HG02763 (cell line): ENCODE measurements around the gene FAM163A.

ENCODE experiments used
- ATAC-seq: cut with Tn5 transposase; IDR thresholded peaks from one replicate; pipeline ENCODE4 v1.9.1; 2021; ENCODE audit warnings: mild to moderate bottlenecking, moderate library complexity; ENCODE audit not compliant: unreplicated experiment

FAM163A gene

DNA sequence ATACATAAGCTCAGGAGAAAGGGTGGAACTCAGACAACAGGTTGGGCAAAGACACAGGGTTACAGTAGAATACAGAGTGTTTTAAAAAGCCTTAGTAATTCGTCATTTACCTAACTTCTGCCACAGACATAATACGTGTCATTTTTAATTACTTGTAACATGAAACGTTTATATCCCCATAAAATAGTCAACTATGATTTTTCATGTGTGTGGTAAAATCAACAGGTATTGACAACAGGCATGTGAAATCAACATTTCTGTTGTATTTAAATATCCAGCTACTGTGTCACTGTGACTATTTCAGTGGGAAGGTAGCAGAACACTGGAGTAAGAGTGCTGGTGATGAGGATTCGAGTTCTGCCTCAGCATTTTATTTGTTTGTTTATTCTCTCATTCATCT lies 5.7 kb downstream of the FAM163A start:
- ATAC-seq, result no peak

DNA sequence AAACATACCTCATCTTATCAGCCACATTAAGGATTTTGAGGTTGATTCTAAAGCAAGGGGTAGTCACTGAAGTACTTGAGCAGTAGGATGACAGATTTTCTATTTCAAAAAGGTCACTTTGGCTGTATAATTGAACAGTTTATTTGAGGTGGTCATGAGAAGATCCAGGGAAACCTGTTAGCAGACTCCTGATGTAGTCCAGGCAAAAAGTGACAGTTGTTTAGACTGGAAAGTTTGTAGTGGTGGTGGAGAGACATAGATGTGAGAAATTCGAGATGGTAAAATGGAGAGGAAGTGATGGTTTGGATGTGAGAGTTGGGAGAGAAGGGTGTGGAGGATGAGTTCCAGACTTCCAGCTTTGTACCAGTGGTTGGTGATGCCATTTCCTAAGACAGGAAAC lies 7.5 kb downstream of the FAM163A start:
- no peak for ATAC-seq

GRCh38 chr1:179753061-179753460 lies 10.0 kb downstream of the FAM163A start:
- ATAC-seq, result no peak

- ATAC-seq, result no peak
Observed at GRCh38 chr1:179754041-179754624, 11.0 kb downstream of the FAM163A start.

GRCh38 chr1:179757933-179758332 lies 14.8 kb downstream of the FAM163A start:
- ATAC-seq, result no peak

DNA sequence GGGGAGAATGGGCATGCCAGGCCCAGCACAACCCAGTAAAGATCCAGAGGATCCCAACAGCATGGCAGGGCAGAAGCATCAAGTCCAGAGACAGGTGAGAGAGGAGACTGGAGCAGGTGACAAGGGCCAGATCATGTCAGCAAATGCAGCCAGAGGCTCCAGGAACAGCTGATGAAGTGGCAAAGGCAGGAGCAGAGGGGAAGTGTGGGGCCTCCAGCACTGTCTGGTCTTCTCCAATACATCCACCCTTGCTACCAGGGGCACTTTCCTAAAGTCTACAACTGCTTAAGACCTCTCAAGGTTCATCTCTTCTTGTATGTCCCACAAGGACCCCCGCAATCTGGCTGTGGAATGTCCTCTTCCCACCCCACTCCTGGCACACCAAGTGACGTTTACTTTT lies 17.4 kb downstream of the FAM163A start:
- ATAC-seq, result no peak

DNA sequence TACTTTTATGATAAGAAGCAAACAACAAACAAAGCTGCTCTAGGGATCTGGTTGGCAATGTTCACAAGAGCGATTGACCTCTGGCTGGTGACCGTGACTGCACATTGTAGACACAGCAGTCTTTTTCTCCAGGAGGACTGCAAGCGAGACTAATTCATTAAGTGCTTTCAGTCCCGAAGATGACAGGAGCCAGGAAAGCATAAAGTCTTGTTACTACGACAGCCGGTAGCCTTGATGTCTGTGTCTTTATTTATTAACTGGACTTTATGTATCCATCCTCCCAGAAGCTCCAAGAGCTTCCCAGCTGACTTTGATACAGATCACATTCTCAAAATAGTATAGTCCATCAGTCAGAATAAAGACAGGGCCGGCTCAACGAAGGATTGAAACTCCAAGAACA lies 18.2 kb downstream of the FAM163A start:
- no peak for ATAC-seq

DNA sequence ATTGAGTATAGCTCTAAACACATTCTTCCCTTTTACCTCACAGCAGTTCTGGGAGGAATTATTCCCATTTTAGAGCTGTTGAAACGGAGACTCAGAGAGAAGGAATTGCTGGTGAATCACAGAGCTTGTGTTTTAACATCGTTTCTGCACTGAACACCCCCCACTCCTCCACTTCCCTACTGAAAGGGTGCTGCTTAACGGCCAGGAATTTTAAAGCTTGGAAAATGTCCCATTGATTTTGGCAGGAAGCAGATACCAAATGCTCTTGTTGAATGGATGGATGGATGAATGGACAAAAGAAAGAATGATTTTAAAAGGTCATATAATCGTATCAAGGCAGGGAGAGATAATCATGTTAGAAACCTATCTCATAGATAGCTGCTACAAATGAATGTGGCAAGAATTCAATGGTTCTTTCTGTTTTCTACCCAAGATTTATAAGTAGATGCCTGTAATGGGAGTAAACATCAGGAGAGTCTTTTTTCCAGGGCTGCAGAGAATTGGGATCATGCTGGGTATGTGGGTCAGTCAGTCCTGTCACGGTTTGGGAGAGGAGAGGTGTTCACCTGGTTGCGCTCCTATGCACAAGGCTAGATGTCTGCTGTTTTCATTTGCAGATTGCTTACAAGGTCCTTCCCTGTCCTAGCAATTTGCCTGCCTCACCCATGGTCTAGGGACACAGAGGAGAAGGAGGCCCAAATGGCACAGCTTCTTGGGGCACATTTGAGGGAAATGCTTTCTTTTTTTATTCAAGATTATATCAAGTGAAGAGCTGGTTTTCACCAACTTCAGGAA lies 19.0 kb downstream of the FAM163A start:
- ATAC-seq, result no peak

GRCh38 chr1:179767177-179767581 lies 24.1 kb downstream of the FAM163A start:
- no peak for ATAC-seq

- no peak for ATAC-seq
Observed at GRCh38 chr1:179767996-179768395, 24.9 kb downstream of the FAM163A start.

GRCh38 chr1:179770887-179771502 lies 27.9 kb downstream of the FAM163A start:
- no peak for ATAC-seq

- ATAC-seq, result no peak
Observed at GRCh38 chr1:179773264-179773663, 30.2 kb downstream of the FAM163A start.

DNA sequence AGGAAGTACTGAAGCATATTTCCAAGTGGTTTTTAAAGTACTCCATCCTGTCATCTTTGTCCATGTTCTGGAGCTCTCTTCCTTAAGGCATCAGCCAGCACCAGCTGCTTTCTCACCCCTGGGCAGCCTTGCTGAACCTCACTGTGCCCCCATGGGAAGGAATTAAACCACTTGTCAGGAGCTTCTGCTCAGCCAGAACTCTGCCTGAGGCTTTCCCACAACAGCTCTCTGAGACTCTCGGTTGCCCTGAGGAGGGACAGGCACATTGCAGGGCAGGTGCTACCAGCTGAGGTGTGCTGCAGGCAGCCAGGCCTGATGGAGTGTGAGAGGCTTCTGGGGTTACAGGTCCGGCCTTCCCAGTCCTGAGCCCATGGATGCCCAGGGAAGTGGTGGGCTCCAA lies 30.9 kb downstream of the FAM163A start:
- ATAC-seq, result no peak

- ATAC-seq, result no peak
Observed at GRCh38 chr1:179774566-179774965, 31.5 kb downstream of the FAM163A start.

GRCh38 chr1:179775009-179775408 lies 31.9 kb downstream of the FAM163A start:
- ATAC-seq, result no peak

DNA sequence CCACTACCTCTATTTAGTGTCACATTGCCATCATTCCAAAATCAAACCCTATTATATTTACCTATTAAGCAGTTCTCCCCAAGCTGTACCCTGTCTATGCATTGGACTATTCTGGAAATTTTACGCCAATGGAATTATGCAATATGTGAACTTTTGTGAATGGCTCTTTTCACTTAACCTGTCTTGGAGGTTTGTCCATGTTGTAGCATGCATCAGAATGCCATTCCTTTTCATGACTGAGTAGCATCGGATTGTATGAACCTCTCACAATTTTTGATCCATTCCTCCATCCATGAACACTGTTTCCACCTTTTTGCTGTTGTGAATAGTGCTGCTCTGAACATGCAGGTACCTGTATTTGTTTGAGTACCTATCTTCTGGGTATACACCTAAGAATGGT lies 33.7 kb downstream of the FAM163A start:
- ATAC-seq, result no peak

GRCh38 chr1:179777731-179778130 lies 34.6 kb downstream of the FAM163A start:
- ATAC-seq, result no peak

- no peak for ATAC-seq
Observed at GRCh38 chr1:179779645-179780272, 36.7 kb downstream of the FAM163A start.

DNA sequence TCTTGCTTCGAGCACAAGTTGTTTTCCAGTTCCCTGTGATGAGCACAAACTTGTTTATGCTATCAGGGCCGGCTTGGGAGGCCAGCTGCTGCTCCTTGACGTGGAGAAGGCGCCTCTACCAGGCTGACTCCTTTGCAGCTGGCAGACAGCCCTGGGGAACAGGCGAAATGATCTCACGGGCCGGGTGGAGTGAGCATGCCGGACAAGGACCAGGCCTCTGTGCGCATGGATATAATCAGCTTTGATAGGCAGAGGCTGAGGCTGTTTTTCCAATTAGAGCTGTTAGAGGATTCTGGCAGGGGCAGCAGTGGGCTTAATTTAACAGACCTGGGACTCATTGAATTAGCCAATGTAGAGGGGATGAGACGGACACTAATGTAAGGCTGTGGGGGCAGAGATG lies 38.9 kb downstream of the FAM163A start:
- ATAC-seq, result no peak

GRCh38 chr1:179785031-179785431 lies 41.9 kb downstream of the FAM163A start:
- ATAC-seq, result no peak

- ATAC-seq, result no peak
Observed at GRCh38 chr1:179785728-179786127, 42.6 kb downstream of the FAM163A start.
